GM19455 (cell line): ENCODE data around the gene ZDHHC11.
A peak's percentile ranks its signal among the peaks of the same experiment; 100 is the strongest.

Source experiments
- ATAC-seq: cut with Tn5 transposase; IDR thresholded peaks from one replicate; pipeline ENCODE4 v1.9.1; 2021; ENCODE audit not compliant: unreplicated experiment

ZDHHC11 gene, protein sequence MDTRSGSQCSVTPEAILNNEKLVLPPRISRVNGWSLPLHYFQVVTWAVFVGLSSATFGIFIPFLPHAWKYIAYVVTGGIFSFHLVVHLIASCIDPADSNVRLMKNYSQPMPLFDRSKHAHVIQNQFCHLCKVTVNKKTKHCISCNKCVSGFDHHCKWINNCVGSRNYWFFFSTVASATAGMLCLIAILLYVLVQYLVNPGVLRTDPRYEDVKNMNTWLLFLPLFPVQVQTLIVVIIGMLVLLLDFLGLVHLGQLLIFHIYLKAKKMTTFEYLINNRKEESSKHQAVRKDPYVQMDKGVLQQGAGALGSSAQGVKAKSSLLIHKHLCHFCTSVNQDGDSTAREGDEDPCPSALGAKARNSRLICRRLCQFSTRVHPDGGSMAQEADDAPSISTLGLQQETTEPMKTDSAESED

DNA sequence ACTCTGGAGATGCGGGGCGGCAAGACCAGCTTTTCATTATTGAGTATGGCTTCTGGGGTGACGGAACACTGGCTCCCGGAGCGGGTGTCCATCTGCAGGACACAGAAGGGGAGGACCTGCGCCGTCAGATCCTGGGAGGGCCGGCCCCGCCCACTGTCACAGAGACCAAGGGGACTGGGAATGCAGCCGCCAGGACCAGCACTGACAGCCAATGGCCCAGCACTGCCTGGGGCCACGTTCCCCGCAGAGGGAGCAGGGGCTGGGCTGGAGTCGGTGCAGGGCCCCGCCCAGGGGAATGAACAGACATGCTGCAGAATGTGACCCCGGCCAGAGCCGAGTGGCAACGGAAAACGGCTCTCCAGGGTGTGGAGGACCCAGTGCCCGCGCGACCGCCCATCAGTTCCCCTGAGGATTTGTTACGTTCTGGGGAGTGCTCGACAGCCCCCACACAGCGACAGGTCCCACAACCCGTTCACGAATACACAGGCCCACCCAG lies at the start of gene ZDHHC11:
TSS of gene ZDHHC11 (minus strand) at position 476 of the 496 bp plus-strand sequence. CDS start at position 92, 384 bp downstream.
- ATAC-seq: no peak

DNA sequence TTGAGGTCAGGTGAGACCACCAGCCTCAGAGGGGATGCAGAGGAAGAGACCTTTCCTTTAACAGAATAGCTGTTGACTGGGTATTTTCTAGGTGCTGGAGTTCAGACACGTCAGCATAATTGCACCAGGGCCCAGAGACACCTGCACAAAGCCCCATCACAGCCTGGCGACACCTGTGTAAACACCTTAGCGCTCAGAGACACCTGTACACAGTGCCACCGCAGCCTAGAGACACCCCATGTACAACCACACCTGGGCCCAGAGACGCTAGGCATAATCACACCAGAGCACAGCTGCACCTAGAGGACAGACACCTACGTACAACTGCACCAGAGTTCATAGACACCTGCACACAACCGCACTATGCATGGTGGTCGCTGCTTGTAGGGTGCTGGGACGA lies 42.9 kb upstream of the ZDHHC11 start:
- ATAC-seq: no peak

DNA sequence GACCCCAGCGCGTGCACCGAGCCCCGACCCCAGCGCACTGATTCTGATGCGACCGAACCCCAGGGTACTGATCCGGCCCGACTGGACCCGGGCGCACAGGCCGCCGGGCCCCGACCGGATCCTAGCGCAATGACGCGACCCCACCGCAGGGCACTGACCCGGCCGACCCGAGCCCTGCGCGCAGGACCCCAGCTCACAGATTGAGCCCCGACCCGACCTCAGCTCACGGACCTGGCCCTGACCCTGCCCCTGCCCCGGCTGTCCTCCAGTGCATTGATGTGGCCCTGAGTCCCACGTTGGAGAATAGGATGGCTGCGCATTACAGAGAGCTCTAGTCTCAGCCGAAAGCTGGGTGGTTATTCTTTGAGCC lies 42.3 kb upstream of the ZDHHC11 start:
- ATAC-seq: peak; percentile 20

DNA sequence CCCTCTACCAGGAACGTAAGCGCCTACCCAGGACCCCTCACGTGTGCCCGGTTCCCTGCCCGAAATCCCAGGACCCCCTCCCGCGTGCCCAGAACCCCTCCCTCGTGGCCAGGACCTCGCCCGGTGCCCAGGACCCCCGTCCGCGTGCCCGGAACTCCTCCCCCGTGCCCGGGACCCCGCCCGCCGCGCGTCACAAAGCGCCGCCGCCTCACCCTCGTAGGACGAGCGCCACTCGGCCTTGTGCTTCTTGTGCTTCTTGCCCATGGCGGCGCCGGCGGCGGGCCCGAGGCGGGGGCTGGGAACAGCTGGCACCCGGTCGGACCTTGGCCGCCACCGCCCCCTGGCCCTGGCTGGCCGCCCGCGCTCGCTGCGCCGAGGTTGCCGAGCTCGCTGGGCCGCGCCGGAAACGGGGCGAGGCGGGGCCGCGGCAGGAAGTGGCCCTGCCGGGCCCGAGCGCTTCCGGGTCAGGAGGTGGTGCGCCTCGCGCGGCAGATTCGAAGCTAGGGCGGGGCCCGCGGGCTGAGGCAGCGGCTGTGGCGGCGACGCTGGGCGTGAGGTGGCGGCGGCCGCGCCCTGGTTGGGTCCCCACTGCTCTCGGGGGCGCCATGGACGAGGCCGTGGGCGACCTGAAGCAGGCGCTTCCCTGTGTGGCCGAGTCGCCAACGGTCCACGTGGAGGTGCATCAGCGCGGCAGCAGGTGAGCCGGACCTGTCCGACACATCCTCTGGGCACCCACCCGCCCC lies 41.8 kb upstream of the ZDHHC11 start, which contains the start of the genes BRD9 and TRIP13:
TSS of gene BRD9 (minus strand) at position 408 of the 743 bp plus-strand sequence. CDS start at position 264, 144 bp downstream.
TSS of gene TRIP13 (plus strand) at position 491 of the 743 bp plus-strand sequence. CDS start at position 606, 115 bp downstream.
- ATAC-seq: peak; percentile 95

DNA sequence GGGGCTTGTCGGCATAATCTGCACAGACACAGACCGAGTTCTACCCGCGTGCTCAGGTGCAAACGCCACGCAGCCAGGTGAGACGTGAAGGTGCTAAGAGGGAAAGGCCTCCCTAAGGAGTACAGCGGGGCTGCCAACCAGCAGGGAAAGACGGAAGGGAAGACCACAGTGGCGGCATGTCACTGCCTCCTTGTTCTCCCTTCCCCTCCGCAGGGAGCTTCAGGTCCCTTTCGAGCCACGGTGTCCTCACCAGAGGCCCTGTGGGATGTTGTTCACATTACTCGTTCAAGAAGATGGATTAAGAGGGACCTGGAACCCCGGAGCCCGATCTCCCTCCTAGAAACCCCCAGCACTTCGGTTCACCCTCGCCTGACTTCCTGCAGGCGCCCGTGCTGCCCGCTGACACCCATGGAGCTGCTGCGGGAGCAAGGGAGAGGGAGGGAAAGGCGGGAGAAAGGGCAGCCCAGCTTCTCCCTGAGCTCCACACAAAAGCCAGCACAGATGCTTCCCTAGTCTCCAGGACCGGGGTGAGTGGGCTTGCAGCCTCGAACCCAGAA lies 41.1 kb upstream of the ZDHHC11 start:
- peak; percentile 18 for ATAC-seq

DNA sequence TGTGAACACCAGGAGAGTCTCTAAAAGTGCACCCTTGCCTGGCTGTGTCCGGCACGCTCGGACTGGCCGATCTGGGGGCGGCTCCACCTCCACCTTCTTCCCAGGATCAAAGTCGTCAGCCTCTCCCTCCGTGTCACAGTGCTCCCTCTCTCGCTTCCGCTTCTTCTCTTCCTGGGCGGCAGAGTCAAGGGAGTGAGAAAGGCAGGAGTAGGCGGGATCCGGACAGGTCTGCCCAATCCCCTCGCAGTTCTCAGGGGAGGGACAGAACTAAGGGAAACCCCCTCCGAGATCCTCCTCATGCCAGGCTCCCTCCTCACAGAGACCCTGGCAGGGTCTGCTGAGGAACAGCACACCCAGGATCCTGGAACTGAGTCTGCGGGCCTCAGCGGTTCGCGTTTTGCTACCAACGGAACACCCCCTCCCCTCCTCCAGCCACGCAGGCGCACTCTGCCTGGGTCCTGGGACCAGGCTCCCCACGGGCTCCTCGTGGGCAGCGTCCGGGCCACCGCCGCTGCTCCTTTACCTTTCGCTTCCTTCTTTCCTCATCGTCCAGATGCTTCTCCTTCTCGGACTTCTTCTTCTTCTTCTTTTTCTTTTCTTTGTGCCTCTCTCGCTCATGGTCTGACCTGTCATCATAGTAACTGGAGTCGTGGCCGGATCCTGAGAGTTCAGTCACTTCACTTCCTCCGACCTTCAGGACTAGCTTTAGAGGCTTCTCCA lies 40.5 kb upstream of the ZDHHC11 start:
- no peak for ATAC-seq

DNA sequence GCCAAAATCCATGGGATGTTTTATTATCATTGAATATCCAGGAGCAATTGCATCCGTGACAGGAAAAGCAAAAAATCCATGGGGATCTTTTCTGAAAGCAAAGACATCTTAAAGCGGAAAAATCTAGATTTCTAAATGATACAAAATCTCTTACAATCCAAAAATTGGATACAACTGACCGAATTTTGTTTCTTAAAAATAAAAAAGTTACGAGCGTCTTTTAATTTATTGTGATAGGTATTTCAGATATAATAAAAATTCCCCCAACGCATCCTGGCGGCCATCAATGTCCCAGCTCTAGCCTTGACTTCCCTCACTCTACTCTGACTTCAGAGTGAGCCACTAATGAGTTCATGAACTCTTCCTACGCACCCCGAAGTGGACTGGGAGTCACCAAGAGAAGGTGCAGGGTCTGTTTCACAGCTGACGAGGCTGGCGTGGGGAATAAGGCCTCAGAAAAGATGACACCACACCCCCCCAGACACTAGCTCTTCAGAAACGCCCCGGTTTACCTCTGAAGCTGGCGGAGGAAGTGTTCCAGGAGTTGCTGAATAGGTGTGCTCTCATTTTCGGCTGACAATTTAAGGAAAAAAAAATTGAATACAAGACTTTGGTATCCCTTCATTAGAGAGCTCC lies 38.4 kb upstream of the ZDHHC11 start:
- no peak for ATAC-seq

DNA sequence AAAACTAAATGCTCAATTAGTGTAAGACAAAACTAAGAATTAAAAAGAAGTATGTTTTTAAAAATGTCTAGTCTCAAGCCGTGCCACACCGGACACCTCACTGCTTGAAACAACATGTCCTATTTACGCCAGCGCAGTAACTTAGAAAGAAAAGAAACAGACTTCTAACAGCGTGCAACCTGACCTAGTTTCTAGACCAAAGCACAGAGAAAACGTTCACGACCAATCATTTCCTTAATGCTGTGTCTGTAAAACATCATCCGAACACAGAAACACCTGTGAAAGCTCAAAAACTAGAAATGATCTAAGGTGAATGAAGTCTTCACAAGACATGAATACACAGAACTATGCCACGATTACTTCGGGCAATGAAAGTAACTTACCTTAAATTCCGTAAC lies 37.9 kb upstream of the ZDHHC11 start:
- ATAC-seq: no peak

DNA sequence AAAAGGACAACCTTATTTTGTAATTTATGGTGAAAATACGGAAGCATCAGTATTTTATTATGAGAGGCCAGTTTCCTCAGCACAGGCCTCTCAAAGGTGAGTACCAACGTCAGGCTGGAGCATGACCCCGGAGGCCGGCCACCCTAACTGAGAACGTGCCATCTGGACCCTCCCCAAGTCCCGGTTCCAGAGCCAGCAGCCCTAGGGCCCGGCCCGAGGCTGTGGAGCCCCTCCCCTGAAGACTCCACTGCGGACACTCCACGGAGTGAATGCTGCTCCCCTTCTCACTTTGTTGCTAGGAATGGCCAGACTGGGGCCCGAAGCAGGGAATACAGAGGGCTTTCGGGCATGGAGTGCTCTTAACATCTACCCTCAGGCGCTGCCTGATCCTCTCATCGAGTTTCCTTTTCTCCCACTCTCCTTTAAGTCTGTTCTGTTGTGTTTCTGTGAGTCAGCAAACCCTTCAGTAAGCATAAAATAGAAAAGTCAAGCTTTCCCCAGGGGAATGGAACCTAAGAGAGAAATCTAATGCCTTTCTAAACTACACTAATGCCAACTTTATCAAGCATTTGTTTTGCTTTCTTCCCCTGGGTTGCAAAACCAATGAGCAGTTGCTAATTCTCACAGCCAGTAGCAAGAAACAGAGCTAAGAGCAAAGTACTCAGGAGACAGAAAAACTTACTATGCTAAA lies 37.3 kb upstream of the ZDHHC11 start:
- no peak for ATAC-seq

DNA sequence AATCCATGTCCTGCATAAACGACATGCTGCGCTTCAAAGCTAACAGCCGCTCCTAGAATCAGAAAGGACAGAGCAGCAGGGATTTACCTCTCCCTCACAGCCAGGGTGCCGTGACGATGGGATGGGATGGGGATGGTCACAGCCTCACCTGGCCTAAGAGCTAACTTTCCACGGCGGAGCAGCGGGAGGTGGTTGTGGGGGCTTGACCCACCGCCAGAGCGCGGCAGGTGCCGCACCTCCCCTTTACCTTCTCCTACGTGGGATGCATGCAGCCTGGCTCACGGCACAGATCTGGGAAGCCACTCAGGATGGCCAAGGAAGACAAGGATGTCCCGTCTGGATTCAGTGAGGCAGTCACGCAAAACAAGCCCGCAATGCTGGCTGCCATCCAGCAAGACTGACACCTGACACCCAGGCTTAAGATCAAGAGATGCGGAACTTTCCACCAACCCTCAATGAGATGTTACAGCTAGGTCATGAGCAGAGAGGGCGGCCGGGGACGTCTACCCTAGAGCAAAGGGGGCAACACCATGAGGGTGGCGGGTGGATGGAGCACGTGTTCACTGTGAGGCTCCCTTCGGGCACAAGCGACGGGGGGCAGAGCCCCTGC lies 36.0 kb upstream of the ZDHHC11 start:
- ATAC-seq: no peak

DNA sequence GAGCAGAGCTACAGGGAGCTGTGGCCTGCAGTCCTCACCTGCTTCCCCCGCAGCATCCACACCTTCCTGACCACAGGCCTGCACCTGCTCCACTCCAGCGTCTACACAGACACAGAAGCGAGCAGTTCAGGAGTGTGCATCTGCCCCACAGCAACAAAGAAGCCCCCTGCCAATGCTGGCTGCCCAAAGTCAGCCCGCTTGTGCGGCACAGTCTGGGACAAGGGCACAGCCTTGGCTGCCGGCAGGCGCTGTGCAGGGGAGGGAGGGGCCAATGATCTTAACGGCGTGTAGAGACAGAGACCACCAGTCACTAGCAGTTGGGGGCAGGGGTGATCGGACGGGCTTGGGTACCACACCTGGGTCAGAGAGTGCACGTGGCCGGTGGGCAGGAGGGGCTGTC lies 35.2 kb upstream of the ZDHHC11 start:
- no peak for ATAC-seq

DNA sequence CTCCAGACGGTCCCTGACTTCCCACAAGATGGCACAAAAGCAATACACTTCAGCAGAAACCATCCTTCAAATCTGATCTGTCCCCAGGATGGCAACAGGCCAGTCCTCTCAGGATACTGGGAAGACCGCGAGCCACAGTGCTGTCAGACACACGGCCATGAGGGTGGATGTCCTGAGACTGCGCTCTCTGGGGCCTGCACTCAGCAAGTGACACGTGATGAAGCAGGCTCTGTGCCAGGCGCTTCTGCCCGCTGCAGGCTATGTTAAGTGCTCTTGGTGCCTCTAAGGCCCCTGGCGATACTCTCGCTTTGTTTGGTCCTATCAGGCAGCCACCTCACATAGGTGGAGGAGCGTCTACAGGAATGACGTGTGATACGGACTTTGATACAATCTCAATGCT lies 34.7 kb upstream of the ZDHHC11 start:
- no peak for ATAC-seq

DNA sequence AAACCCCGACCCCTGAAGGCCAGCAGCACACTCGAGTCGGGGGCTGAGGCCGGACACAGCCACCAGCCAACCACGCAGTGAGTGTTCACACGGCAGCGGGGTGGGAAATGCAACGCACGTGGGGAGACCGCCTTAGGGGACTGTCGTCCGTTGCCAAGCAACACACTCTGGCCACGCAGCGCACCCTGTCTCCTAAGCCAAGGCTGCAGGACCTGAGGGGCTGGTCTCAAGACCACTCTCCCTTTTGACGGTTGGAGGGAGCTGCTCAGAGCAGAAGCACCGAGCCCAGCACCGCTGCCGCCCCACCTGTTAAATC lies 34.3 kb upstream of the ZDHHC11 start:
- no peak for ATAC-seq

DNA sequence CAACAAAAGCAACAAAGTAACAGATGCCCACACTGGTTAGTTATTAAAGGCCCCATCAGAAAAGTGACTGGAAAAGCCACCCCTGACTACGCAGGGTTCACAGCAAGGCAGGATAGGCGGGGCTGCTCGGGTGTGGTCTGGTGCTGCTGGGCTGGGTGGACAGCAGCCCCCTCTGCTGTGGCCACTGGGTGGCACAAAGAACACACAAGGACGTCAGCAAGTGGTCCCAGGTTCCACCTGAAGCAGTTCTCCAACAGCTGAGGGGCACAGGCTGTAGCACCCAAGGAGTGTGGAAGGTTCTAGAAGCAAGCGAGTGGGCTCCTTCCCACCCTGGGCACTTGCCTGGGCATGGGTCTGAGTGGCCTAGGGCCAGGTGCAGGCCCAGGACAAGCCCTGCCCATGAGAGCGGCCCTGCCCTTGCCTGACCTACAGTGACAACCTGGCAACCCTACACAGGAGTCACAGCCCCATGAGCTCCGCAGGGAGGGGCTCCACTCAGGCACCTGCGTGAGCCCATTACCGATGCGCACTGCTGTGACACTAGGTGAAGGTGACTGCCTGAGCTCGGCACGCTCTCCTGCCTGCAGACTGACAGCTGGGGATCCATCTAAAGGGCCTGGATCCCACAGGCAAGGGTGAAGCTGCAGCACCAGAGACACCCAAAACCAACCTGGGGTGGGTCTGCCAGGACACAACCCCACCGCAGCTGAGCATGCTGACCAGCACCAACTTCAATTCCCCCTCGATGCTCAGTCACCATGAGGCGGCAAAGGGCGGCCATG lies 33.8 kb upstream of the ZDHHC11 start:
- ATAC-seq: no peak

DNA sequence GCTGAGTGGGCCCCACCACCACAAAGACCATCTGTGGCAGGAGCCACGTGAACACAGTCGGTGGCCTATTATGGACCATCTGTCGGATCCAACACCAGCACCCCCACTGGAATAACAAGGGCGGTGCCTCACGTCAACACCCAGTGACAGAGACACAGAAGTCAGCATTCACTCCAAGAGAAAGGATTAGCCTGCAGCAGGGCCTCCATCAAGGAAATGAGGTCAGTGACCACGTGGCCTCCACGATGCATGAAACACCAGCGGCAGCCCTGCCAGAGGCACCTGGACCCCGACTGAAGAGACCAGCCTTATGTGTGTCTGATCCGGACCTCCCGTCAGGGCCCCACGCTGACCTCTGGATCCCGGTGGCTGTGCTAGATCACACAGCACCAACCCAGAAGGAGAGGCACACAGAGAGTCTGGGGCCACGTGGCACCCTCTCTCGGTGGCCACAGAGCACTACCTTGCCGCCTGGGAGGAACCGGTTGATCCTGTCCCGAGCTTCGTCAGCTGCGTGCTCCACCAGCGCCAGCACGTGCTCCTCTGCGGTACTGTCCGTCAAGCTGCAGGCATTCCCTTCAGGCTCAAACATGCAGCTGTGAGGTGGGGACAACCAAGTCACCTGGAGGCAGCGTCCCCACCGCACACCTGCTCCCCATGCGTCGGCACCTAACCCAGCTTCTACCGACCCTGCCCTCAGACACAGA lies 32.8 kb upstream of the ZDHHC11 start:
- no peak for ATAC-seq

DNA sequence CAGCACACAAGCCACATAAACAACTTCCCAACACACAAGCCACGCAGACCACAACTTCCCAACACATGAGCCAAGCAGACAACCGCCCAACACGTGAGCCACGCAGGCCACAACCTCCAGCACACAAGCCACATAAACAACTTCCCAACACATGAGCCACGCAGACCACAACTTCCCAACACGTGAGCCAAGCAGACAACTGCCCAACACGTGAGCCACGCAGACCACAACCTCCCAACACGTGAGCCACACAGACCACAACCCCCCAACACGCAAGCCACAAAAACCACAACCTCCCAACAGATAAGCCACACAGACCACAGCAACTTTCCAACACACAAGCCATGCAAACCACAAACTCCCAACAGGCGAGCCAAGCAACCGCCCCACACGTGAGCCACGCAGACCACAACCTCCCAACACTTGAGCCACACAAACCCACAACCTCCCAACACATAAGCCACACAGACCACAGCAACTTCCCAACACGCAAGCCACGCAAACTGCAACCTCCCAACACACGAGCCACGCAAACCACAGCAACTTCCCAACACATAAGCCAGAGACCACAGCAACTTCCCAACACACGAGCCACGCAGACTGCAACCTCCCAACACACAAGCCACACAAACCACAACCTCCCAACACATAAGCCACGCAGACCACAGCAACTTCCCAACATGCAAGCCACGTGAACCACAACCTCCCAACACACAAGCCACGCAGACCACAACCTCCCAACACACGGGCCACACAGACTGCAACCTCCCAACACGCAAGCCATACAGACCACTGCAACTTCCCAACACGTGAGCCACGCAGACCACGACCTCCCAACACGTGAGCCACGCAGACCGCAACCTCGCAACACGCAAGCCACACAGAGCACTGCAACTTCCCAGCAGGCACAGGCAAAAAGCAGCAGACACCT lies 31.7 kb upstream of the ZDHHC11 start:
- ATAC-seq: no peak

DNA sequence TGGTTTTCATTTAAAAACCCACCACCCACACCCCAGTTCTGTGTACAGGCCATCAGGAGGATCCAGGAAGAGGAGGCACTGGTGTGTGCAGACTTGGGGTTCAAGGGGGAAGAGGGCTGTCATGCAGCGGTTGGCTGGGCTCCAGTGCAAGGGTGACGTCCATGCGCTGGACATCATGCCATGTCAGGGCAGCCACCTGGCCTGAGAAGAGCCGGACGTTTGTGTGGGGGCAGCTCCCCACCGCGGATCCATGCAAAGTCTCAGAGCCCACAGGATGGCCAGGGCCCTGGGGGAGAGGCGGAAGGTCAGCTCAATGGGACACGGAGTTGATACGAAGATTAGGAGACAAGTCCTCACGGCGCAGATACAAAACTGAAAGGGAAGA lies 30.8 kb upstream of the ZDHHC11 start:
- ATAC-seq: no peak
